Activated T-cell treated with anti-CD3 and anti-CD28 coated beads for 48 hours (primary cell): ENCODE measurements around the gene SFMBT1.
A peak's percentile ranks its signal among the peaks of the same experiment; 100 is the strongest.

ENCODE experiments used
- DNase-seq: peaks from one replicate; pipeline ENCODE4 v3.0.0-alpha.2; 2020; ENCODE audit warnings: low read depth

The SFMBT1 gene

GRCh38 chr3:52915294-52915693 lies 130.6 kb downstream of the SFMBT1 start:
- no peak for DNase-seq

GRCh38 chr3:52912885-52913731 lies 132.8 kb downstream of the SFMBT1 start:
- no peak for DNase-seq

GRCh38 chr3:52910823-52911222 lies 135.1 kb downstream of the SFMBT1 start:
- no peak for DNase-seq

GRCh38 chr3:52907497-52907896 lies 138.4 kb downstream of the SFMBT1 start:
- no peak for DNase-seq

- DNase-seq = no peak
These were observed 141.3 kb downstream of the SFMBT1 start for GRCh38 chr3:52904552-52904951.

- DNase-seq = no peak
These were observed 141.9 kb downstream of the SFMBT1 start for GRCh38 chr3:52904000-52904399.

- peak; percentile 86 for DNase-seq
These were observed 148.4 kb downstream of the SFMBT1 start, which contains the start of gene STIMATE for GRCh38 chr3:52897130-52898122. STIMATE (minus strand) TSS chr3:52897548; CDS start chr3:52897450, 98 bp downstream.

GRCh38 chr3:52896613-52897012 lies 149.3 kb downstream of the SFMBT1 start:
- DNase-seq = no peak

GRCh38 chr3:52896151-52896550 lies 149.7 kb downstream of the SFMBT1 start:
- no peak for DNase-seq

GRCh38 chr3:52895418-52895817 lies 150.5 kb downstream of the SFMBT1 start:
- no peak for DNase-seq

- no peak for DNase-seq
These were observed 151.1 kb downstream of the SFMBT1 start for GRCh38 chr3:52894756-52895155.

- DNase-seq = no peak
These were observed 152.2 kb downstream of the SFMBT1 start for GRCh38 chr3:52893723-52894122.

- no peak for DNase-seq
These were observed 153.1 kb downstream of the SFMBT1 start for GRCh38 chr3:52892625-52893311.

- no peak for DNase-seq
These were observed 153.6 kb downstream of the SFMBT1 start for GRCh38 chr3:52892290-52892624.

- DNase-seq = no peak
These were observed 154.2 kb downstream of the SFMBT1 start for GRCh38 chr3:52891615-52892081.

GRCh38 chr3:52891164-52891563 lies 154.7 kb downstream of the SFMBT1 start:
- DNase-seq = peak; percentile 48

- DNase-seq = peak; percentile 41
These were observed 155.1 kb downstream of the SFMBT1 start for GRCh38 chr3:52890735-52891134.

GRCh38 chr3:52889901-52890300 lies 156.0 kb downstream of the SFMBT1 start:
- DNase-seq = no peak

- DNase-seq = no peak
These were observed 158.7 kb downstream of the SFMBT1 start for GRCh38 chr3:52887166-52887565.

GRCh38 chr3:52886049-52886730 lies 159.7 kb downstream of the SFMBT1 start:
- DNase-seq = no peak

- DNase-seq = no peak
These were observed 163.5 kb downstream of the SFMBT1 start for GRCh38 chr3:52882377-52882776.
